GM21360 (cell line): ENCODE data around the gene P2RY6.
"Not testable (repeated sequence)": the region's sequence is repeated elsewhere in the genome, so short reads cannot be mapped to it uniquely, and the experiment has no call there.

Source experiments
- ATAC-seq: cut with Tn5 transposase; IDR thresholded peaks from one replicate; pipeline ENCODE4 v1.9.1; 2021; ENCODE audit warnings: mild to moderate bottlenecking, moderate library complexity; ENCODE audit not compliant: unreplicated experiment

P2RY6 gene

DNA sequence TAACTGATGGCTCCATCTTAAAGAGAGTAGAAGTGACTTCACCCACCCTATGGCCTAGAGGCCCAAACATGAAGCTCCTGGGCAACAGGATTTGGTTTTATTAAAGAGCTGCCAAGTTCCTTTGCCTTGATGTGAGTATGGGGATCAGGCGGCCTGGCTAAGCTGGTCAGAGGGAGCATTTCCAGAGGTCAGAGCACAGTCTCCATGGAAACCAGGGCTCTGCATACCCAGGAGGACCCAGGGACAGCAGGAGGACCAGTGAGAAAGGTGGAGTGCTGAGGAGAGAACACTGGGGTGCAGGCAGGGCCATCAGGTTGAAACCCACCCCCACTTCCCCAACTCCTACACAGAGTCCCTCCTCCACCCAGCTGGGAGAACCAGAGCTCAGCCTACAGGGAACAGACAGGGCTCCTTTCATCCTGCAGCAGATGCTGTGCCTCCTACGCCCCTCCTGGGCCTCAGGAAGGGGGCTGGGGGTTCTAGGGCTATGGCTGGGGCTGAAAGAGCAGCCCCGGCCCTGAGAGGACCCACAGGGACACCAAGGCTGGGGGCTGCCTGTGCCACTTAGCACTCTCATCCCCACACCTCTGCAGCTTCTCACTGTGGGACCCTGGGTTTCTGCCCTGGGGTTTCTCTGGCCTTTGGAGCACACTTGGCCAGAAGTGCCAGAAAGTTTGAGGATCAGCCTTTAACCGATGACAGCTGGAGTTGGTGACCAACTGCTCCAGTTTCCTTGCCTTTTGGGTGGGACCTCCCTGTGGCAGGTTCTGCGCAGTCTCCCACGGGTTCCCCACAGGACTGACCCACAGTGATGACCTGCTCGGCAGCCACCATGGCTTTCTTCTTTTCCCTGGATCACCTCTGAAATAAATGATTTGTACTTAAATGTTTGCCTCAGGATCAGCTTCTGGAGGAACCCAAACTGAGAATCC is 13.8 kb upstream of the P2RY6 start:
- ATAC-seq: no peak

DNA sequence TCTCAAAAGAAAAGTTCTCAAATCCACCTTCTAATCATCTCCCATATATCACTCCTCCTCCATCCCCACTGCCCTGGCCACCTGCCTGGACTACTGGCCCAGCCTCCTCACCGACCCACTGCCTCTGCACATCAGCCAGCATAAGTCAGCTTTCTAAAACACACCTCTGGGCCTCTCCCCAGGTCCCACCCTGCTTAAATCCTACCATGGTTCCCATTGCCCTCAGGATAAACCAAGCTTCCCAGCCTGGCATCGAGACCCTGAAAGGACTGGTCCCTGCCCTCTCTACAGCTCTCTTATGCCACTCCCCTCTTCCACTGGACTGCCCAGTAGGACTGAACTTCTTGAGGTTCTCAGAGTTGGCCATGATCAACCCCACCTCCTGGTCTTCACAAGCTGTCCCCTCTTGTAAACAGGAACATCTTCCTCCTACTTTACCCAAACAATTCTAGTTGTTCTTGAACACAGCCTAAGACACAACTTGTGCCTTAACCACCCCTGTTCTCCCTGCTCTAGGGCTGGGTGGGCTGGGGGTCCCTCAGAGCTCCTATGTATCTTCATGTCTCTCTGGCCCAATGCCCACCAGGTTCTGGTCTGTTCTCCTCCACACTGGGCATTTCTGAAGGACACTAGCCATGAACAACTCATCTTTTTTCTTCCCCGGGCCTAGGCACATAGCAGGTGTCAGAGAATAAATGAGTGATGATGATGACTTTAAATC is 12.6 kb upstream of the P2RY6 start:
- no peak for ATAC-seq

DNA sequence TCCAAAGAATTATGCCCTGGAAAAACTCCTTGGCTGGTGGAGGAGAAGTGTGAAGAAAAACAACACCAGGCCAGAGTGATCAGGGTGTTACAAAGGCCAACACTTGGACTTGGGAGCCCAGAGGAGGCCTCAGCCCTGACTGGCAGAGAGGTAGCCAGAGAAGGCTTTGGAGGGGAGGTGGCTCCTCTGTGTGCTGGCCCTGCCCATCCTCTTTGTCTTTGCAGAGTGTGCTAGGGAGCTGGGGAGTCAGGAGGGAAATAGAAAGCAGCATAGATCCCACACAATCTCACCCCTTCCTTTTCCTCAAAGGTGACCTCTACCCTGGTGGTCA is 12.0 kb upstream of the P2RY6 start:
- ATAC-seq: no peak

DNA sequence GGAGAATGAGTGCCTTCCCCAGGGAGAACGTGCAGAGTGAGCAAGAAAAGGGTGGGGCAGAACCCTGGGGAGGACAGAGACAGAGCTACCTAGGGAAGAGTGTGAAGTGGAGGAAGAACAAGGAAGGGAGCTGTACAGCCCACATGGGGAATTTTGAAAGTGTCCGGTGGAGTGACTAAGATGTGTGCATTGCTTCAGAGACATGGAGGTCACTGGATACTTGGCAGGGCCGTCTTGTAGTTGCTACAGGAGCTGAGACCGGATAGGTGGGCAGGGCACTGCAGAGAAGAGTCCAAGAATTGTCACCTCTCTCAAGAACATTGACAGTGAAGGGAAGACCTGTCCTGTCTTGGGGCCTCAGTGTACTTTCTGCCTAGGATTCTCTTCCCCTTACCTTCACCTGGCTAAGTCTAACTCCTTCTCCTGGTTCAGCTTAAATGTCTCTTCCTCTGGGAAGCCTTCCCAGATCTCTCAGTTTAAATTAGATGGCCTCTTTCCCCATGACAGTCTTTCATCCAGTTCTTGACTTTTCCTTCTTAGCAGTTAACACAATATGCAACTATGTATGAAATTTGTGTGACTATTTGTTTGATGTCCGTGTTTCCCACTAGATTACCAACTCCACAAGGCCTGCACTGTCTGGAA is 9.2 kb upstream of the P2RY6 start:
- ATAC-seq: no peak

DNA sequence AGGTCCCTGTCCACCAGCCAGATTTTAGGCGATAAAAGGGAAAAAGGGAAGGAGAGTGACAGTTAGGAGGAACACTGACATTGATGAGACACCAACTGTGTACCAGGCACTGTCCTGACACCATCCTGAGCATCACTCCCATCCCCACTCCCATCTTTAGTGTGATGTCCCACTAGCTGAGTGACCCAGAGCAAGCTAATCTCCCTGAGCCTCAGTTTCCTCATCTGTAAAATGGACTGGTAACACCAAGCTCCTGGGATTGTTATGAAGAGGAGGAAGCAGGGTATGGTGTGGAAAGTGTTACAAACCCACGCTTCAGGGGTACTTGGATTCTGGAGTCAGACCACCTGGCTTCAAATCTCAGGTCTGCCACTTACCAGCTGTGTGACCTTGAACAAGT is 8.5 kb upstream of the P2RY6 start:
- ATAC-seq: no peak

DNA sequence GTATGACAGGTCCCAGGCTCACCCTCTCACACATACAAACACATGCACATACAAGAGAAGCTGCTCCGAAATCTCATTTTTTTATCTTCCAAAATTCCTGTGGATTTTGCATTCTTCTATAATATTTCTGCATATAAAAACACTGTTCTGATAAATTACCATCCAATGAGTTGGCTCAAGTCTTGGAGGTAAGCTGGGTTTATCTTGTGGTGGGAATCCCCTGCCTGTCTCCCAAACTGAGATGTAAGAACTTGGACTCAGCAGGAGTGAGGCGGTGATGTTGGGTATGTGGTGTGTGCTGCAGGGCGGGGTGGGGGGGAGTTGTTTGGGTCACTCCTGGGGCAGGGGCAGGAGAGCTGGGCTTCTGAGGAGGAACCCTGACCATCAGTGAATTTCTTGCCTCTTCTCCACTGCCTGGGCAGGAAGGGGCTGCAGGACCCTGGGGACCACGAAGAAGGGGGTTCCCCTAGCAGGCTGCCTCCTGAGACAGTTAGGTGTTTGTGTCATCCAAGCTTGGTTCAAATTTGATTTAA is 6.8 kb upstream of the P2RY6 start:
- ATAC-seq: no peak

DNA sequence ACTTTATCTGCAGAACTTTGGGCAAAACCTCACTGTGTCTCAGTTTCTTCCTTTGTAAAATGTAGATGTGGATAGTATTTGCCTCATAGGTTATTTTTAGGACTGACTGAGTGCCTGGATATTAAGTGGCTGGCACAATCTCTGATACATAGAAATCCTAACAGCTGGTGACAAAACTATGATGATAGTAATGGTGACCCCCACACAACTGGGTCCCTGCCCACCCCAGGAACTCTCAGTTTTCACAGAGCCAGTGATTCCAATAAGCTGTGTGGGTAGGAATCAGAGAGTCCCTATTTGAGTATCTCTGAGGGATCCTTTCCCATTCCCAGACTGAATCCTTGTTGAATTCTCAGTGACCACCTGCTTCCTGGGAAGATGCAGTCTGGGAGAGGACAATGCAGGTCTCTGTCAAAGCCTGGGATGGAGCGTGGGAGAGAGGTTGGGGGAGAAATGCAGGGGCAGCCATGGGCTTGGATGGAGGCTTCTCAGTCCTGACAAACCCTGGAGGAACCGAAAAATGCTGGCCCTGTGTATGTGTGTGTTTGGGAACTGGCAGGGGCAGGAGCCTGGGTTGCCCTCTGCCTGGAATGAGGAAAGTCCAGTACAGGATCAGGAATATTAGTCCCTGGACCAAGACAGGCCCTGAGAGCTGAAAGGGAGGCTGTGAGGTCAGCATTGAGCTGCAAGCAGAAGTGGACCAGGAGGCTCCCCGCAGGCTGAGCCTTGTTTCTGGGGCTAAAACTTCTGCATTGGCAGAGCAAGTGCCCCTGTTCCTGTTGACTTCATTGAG is 6.1 kb upstream of the P2RY6 start:
- ATAC-seq: no peak

DNA sequence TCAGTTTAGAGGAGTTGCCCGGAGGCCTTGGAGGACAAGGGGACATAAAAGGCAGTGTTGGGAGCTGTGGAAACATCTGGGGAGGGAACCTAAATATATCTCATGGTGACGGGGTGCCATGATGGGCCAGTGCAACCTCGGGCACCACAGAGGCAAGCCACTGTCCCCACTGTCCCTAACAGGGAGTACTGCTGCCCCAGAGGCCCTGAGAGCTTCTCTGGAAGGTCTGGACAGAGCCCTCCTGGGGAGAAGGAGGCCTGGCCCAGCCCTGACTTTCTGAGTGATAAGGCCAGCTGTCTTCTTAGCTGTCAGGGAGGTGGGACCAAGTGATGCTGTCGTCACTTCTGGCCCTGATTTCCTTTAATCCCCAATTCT is 5.5 kb upstream of the P2RY6 start:
- no peak for ATAC-seq

DNA sequence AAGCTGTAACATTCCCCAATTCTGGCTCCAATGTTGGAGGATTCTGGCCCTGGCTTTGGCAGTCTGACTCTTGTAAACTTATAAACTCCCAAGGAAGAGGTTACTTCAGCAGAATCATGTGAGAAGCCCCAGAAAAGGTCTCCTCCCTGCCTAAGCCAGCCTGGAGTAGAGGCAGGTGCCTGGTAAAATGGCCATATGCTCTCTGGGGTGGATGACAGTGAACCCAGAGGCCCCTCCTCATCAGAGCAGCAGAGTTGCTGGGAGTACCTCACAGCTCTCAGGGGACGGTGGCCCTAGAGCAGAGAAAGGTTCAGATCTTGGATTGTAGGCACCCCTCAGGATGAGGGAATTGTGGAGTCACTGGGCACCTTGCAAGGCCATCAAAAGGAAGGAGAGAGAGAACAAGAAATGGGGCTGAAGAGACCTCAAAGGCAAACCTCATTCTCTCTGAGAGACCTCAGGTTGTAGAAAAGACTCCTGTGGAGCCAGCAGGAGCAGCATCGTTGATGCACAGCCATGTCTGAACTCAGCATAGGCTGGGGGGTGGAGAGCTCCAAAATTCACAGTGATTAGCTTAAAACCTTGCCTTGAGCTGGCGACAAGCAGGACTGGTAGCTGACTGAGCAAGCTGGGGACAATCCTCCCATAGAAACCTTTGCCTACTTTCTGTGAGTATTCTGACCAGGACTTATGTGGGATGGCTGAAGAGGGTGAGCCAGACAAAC is 4.9 kb upstream of the P2RY6 start:
- ATAC-seq: no peak

DNA sequence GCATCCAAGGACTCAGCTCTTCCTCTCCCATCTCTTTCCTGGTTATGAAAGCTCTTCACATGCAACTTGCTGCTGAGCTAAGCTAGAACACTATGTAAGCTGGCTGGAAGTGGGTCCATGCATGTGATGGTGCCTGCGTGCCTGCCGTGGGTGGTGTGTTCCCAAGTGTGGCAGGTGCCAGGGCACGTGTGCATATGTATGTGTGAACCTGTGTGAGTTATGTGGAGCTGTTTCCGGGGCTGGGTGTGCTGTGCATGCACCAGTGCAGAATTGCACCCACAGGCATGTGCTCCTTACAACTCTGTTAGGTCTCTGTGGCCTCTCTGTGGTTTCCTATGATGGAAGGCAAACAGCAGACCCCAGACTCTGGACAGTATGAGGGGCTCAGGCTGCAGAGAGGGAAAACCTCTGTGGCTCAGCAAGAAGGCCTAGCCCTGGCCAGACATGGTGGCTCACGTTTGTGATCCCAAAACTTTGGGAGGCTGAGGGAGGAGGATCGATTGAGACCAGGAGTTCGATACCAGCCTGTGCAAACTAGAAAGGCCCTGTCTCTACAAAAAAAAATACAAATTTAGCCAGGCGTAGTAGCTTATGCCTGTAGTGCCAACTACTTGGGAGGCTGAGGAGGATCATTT is 4.1 kb upstream of the P2RY6 start:
- ATAC-seq: no peak

DNA sequence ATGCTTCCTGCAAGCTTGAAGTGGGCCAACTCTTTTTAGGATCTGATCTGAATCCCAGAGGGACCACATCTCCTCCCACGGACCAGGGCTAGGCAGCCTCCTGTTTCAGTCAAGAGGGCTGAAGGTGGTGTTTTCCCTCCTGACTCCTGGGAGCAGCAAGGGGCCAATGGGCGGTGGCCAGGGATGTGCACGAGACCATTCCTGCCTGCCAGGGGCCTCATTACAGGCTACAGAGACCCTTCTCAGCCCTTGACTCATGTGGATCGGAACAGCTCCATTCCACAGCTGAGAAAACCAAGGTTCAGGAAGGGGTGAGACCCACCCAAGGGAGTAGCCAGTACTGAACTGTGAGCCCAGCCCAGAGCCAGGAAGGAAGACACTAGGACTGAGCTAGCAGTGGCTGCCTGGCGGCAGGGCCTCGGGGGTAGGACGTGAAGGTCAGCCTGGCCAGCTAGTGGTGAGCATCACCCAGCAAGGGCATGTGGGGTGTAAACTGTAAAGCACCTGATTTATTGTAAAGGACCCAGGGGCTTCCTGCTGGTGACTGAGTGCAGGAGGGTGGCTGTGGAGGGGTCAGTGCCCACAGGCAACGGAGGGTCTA is 3.4 kb upstream of the P2RY6 start:
- ATAC-seq: no peak

DNA sequence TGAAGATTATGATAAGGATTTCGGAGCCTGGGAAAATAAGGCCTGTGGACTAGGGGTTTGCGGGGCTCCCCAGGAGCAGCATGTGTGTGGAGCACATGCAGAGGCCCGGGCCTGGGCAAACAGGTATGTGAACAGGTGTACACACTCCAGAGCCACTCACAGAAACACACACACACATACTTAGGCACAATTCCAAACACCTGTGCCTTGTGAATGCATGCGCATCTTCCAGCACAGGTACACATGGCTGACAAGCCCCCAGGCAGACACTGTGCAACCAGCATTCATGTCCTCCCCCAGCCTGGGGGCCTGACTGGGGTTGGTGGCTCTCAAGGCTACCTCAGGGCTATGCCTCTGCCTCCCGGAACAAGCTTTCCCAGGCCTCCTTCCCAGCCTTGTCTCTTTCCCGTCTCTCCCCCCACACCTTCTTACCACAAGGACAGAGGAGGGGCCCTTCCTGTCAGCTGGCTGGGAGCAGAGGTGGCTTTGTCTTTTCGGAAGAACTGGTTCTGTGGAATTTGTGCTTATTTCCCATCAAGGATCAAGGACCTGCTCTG is 2.6 kb upstream of the P2RY6 start:
- no peak for ATAC-seq

DNA sequence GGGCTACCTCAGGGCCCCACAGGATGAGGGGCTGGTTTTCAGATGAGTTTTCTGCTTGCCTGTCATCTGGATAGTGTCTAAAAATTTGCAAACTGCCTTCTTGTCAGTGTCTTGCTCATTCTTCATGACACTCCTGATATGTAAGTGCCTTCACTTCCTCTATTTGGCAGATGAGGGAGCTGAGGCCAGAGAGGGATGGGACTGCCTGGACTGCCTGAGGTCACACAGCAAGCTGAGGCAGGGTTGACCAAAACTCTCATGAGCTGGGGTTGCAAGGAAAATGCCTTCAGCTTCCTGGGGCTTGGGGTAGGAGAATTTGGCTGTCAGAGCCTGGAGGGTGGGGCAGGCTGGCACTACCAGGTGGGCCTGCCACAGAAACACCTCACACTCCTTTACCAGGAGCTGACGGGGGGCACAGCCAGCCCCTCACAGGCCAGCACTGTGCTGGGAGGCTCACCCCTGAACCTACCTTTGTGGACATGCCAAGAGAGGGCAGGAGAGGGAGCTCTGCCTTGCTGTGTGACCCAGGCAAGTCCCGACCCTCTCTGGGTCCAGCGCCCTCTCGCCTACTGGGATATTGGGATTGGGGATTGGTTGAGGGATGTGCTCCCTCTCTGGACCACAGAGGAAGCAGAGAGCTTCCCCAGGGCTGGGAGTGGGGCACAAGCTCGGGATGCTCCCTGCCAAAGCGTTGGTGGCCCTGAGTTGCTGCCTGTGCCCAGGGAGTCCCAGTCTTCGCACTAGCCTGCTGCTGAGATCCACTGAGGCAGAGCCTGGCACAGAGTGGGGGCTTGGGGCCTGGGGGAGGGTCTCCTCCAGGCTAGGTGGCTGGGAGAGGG is 1.9 kb upstream of the P2RY6 start:
- no peak for ATAC-seq

DNA sequence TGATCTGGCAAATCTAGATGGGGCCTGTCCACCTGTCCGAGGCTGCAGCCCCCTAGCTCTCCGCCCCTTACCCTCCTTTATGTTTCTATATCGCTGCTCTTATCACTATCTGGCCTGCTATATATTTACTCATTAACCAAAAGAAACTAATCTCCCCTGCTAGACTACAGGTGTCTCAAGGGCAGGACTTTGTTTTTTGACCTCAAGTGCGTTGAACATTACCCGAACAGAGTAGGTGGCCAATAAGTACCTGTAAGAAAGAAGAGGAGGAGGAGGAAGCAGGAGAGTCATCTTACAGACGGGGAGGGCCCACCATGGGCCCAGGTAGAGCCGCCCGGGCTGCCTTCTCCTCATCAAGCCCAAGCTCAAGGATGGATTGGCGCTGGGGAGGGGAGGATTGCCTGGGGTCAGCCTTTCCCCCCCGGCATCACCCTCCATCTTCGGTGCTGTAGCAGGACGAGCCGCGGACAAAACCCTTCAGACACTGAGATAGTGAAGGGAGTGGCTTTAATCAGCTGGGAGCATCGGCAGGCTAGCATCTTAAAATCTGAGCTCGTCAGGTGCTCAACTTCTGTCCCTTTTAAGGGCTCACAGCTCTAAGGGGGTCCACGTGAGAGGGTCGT is 1.2 kb upstream of the P2RY6 start:
- ATAC-seq: no peak

DNA sequence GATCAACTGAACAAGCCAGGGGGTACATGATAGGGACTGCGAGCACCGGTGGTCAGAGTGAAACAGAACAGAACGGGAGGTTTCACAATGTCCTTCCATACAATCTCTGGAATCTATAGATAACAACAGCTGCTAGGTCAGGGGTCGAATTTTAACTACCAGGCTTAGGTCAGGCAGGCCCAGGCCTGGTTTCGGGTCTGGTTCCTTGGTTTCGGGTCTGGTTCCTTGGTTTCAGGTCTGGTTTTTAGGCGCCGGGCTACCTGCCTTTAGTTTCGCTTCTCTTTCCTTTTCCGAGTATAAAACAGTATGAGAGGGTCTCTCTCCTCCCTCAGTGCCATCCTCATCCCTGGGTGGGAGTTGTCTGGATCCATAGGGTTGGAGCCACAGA is 666 bp upstream of the P2RY6 start:
- ATAC-seq: not testable (repeated sequence)

DNA sequence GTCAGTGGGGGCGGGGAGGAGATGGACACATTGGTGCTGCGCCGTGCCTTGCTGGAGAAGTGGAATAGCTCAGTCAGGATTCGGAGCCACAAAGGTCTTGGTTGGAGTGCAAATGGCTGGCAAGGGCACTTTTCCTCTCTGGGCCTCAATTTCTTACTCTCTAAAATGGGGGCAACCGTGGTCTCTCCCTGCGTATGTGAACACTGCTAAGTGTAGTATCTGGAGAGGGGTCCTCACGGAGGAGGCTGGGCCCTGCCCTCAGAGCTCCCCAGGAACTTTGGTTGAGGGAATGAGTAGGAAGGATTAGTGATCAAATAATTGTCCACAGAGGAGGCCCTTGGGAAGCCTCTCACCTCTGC is 521 bp downstream of the P2RY6 start:
- ATAC-seq: no peak

DNA sequence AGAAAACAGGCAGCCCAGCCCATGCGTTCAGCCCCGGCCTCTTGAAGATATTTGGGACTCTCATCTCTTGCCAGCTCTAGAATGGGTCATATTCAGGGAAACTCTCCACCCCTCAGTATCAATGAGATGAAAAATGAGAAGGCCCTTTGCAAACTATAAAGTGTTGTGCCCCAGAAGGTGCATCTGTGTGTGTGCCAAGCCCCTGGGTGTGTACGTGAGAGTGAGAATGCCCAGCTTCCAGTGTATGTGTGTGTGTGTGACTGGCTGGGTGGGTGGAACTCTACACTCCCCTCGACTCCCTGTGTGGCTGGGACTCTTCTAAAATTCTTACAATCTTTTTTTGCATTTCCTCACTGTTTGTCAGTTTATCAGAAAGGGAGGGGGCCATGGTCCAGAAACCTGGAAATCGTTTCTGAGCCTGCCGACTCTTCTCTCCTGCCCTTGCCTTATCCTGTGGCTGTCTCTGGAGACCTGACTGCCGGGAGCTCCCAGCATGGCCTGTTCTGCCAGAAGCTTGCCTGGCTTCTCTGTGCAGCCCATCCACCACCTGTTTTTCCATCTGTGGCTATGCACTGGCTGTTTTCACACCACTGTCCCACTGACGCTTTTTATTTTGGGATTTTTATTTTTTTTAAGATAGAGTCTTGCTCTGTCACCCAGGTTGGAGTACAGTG is 1.2 kb downstream of the P2RY6 start:
- ATAC-seq: no peak
